VCaP (cell line): ENCODE data around the gene OOSP4A.

Experiments
- H3K27ac ChIP-seq: fragments of 450-650 bp; 2 replicates; pipeline ENCODE4 v1.5.1; 2017
- TF ChIP-seq, protein P1 (sequence below): fragments of 450-650 bp; conservative IDR thresholded peaks from 2 replicates; pipeline ENCODE4 v1.5.1; 2017; ENCODE audit warnings: mild to moderate bottlenecking, moderate library complexity

Gene OOSP4A

DNA sequence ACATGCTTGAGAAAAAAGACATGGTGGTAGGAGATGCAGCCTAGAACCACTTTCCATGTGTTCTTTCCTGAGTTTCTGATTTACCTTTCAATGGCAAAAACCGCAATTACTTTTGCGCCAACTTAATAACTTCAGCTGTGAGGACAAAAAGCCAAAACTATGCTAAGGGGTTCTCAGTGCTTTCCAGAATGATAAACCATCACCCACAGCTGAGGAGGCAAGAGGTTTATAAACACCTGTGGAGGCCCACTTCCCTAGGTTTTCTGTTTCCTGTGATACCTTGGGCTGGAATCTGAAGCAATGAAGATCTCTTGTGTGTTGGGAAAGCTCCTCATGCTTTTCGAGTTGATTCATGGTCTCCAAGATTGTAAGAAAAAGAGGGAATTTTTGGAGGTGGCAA is at the start of gene OOSP4A:
TSS of gene OOSP4A (plus strand) at position 301 of the 400 bp plus-strand sequence. CDS start at position 301, 0 bp downstream.
- TF ChIP-seq, protein P1, sequence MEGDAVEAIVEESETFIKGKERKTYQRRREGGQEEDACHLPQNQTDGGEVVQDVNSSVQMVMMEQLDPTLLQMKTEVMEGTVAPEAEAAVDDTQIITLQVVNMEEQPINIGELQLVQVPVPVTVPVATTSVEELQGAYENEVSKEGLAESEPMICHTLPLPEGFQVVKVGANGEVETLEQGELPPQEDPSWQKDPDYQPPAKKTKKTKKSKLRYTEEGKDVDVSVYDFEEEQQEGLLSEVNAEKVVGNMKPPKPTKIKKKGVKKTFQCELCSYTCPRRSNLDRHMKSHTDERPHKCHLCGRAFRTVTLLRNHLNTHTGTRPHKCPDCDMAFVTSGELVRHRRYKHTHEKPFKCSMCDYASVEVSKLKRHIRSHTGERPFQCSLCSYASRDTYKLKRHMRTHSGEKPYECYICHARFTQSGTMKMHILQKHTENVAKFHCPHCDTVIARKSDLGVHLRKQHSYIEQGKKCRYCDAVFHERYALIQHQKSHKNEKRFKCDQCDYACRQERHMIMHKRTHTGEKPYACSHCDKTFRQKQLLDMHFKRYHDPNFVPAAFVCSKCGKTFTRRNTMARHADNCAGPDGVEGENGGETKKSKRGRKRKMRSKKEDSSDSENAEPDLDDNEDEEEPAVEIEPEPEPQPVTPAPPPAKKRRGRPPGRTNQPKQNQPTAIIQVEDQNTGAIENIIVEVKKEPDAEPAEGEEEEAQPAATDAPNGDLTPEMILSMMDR: no peak
- no peak within 1 kb of the TSS for H3K27ac ChIP-seq

DNA sequence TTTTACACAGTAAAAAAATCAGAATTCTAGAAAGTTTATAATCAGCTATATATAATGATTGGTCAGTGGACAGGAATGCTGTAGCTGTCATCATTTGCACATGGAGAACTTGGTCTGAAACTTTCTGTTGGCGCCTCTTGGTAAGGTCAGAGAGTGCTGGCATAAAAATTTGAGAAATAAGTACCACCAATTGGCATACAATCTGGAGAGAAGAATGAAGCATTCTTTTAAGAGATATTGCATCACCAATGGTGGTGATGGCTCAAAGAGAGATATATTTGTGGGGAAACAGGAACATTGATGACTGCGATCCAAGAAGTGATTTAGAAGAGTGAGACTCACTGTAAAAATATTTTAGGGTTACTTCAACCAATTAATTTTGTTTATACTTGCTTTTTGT is 45.4 kb upstream of the OOSP4A start:
- TF ChIP-seq, protein P1: no peak
- no peak overlapping the region for H3K27ac ChIP-seq

- H3K27ac ChIP-seq: 0 out of 2 replicates have a peak overlapping the region, but pooled peaks have one; percentile 5
- TF ChIP-seq, protein P1: peak; percentile 78
Measured at GRCh38 chr11:59918987-59919589, 44.7 kb upstream of the OOSP4A start.

- no peak overlapping the region for H3K27ac ChIP-seq
- TF ChIP-seq, protein P1: no peak
Measured at GRCh38 chr11:59923813-59924212, 40.0 kb upstream of the OOSP4A start.

- H3K27ac ChIP-seq: no peak overlapping the region
- TF ChIP-seq, protein P1: no peak
Measured at GRCh38 chr11:59931688-59932087, 32.1 kb upstream of the OOSP4A start.

- TF ChIP-seq, protein P1: no peak
- no peak within 1 kb of the TSS for H3K27ac ChIP-seq
Measured at GRCh38 chr11:59938132-59938531, 25.7 kb upstream of the OOSP4A start, which contains the start of gene OOSP1. OOSP1 (plus strand) TSS chr11:59938432; CDS start chr11:59938455, 23 bp downstream.

- TF ChIP-seq, protein P1: no peak
- no peak overlapping the region for H3K27ac ChIP-seq
Measured at GRCh38 chr11:59938718-59939117, 25.1 kb upstream of the OOSP4A start.
